Measurements from ENCODE around the gene IGSF9B.

The IGSF9B gene

DNA sequence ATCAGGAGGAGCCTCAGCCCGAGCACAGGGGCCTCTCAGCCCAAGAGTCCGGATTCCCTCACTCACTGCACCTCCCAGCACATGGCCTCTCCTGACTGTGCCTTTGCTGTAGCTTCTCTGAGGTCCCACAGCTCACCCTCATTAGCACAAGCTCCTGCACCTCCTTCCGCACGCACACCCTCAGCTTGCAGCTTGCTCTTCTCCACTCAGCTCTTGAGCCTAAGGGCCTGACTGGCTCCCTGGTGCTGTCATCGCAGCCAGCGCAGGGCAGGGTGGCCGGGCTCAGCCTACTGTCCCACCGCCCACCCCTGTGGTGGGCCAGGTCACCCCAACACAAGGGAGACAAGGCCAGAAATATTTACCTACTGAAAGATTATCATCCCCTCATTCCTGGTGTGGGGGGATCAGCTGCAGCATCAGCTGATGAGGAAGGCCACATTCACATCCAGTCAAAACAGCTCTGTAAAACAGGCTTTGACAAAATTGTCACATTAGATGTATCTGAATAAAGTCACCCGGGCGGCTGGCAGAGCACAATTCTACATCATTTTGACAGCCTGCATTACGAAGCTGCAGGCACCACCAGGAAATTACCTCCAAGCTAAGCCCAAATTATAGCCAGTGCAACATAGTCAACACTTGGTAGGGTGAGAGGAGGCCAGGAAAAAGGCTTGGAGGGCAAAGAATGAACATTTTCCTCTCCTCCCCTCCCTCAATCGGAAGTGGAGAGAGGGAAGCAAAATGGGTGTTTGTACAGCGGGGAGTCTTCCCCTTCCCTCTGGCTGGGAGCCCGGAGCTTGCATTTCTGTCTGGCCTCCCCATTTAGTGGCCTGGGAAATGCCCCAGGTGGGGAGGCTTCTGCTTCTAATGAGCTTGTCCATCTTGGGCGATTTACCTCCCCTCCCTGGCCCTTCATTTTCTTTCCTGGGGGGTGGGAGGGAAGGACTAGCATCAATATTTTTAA lies 29.5 kb upstream of the IGSF9B start:
- no peak for DNase-seq

DNA sequence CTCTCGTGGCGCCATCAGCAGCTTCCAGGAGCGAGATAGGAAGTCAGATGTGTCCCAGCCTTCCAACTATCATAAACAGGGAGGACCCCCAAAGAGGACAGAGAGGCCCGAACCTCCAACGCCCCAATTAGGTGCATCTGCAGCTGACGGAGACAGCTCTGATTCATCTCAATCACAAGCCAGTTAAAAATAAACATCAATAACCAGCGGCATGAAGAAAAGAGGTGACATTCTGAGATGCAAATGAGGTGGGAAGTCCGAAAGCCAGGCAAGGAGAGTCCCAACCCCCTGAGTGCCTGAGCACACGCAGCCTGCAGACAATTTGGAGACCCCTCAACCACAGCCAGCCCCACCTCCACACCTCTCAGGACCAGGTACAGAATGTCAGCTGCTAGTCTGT lies 28.1 kb upstream of the IGSF9B start:
- no peak for DNase-seq

DNA sequence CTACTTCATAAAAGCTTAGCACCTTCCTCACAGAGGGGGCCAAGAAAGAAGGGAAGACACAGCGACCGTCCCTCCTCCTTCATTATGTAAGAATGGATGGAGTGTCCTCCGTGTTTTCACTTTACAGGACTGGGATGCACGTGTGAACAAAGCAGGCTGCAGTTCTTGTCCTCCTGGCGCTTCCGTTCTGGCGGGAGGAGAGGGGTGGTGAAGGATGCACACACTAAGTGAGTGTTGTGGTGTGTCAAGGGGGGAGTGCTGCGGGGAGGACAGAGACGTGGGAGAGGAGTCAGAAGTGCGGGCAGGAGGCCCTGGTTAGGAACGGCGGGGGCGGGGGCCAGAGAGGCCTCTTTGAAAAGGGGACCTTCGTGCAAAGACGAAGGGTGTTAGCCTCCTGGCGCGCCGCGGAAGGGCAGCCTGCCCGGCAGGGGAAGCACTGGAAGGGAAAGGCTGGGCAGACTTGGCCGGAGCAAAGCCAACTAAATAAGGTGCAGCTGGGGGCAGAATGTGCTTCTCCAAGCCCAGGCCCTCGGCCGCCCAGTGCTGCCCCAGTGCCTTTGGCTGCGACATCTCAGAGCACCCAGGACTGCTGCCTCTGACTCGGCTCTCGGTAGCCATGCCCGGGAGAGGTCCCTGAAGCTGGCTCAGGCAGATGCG lies 27.0 kb upstream of the IGSF9B start:
- DNase-seq: no peak

DNA sequence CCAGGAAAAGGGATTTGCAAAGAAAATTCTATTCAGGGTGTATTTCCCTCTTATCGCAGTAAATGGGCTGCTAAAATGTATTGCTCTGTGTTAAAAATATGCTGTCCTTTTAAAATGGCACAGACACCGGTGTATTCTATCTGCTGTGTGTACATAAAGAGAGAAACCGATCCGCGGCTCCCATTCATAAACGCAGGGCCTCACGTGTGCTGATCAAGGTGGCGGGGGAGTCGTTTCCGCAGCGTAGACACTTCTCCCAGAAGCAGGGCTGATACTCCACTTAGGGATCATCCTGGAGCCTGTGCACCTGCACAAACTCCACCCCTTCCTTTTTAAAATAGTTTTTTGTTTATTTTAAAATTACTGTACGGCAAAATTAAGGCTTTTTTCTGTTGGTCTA lies 26.1 kb upstream of the IGSF9B start:
- no peak for DNase-seq

DNA sequence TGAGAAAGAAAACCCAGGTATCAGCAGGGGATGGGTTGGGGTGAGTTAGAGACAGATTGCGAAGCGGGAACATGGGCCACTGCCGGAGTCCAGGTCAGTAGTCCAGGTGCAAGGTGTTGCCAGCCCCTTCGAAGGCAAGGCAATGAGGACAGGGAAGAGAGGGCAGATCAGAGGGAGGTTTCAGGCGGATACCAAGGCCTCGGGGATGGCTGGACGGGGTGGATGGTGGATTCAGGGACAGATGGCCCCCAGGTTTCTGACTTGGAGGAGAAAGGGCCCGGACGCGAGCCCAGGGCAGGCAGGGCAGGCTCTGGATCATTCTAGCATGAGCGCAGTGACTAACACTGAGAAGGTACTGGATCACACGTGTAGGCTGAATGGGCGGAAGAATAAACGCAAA lies 25.4 kb upstream of the IGSF9B start:
- no peak for DNase-seq

DNA sequence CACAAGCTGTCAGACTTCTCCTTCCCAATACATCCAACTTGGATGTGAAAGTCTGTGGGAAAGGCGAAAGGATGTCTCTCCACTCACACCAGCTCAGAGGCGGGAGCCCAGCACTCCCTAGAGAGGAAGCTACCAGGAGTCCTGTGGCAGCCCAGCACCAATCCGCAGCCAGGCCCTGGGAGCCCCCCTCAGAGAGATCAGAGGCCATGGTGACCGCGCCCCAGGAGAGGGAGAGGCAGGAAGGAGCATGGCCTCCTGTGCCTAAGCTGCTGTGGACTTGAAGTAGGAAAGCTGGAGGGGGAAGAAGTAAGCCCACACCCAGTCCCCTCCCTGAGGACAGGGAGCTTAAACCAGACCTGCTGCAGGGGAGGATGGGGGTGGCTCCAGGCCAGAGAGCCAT lies 24.4 kb upstream of the IGSF9B start:
- DNase-seq: no peak

DNA sequence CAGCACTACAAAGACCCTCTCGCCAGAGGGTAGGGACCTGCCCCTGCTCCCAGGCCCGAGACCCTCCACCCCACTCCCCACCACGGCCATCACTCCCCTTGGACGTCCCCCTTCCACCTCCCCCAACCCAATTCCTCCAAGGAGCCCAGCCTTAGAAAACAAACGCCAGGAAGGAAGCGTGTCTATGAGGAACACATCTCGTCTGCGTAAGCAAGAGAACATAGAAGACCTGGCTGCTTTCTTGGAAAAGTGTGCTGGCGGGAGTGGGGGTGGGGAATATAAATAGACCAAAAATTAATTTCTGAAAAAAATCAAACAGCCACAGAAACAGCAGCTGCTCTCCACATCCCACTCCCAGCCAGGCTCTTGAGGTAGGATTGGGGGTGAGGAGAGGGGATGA lies 23.9 kb upstream of the IGSF9B start:
- no peak for DNase-seq

DNA sequence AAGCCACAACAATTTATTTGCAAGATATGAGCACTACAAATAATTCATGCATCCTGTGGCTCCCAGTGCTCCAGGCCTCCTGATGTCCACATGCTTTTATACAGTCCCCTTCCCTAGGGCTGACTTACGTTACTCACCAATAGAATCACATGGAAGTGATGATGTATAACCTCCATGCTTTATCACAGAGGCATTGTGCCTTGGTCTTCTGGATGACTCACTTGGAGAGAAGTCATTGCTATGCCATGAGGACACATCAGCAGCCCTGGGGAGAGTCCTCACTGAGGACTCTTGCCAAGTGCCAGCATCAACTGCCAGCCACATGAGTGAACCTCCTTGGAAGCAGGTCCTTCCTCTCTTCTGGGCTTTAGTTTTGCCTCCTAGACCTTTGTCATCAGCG lies 22.0 kb upstream of the IGSF9B start:
- no peak for DNase-seq

DNA sequence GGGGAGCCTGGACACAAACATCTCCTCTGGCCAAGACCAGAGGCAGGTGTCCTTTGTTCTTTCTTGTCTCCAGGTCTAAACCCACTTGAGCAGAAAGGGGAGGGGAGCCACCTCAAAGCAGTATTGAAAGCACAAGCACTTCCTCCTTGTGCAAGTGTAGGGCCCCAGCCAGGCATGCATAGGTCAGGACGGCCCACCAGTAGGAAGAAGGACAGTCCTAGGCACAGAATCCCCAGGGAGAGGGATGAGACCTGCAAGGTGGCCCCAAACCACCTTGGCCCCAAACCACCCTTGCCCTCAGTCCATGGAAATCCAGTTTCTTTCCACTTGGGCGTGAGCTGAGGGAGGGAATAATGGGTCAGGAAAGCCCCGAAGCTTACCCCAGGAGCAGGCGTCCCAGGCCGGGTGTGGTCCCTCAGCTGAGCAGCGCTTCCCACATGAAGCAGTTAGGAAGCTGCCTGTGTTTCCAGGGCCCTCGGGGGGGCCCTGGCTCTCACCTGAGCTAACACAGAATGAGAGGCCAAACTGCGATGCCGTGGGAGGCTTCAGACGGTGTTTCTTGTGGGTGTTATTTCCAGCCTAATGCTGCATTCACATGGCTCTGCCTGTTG lies 20.4 kb upstream of the IGSF9B start:
- no peak for DNase-seq

DNA sequence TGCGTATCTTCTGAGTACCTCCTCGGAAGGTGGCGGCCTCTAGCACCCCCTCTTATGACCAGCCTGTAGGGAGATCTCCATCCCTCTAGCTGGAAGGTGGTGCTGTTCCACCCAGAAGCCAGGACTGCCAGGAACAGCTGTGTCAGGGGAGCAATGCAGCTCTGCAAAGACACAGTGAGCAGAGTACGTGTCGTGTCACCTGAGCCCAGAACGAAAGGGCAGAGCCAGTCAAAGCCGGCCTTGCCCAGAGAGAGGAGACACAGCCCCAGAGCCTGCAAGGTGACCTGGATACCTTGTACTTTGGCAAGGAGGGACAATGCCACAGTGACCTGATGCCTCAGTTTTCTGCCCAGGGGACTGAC lies 18.7 kb upstream of the IGSF9B start:
- no peak for DNase-seq

DNA sequence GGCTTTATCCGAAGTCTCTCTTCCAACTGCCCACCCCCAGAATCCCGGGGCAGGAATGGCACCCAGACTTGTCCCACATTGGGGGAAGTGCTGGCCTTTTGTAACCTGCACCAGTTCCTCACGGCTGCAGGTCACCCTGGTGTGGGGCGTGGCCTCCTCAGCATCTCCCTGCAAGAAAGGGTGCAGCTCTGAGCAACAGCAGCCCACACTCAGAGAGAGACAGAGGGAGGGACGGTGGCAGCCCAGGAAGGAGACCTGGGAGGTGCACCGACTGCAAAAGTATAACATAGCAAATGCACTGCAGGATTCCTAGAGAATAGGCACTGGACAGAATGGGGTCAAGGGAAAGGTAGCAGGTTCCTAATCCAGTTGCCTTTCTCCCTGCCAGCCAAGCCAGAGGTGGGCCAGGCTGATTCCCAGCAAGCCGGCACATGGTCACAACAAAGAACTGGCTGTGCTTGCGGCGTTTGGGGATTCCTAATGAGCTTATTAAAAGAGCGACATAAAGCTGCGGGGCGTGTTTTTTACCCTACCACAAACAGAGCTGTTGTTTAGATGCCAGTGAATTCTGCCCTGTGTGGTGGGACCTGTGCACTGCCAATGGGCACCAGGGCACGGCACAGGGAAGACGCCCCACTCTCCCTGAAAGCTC lies 18.2 kb upstream of the IGSF9B start:
- DNase-seq: no peak

DNA sequence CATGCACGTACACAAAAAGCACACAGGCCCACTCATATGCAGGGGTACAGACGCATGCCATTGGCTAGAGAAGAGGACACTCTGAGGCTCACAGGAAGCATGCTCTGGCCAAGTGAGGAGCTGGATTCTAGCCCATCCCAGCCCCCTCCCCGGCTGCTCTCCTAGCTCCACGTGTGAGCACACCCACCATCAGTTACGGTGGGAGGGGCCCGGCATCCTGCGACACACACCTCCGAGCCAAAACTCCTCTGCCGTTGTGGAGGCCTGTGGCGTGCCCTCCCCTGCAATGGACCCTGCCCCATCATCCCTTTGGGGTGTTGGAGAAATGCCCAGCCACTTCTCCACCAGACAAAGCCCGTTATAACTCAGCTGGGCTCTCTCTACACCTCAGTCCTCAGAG lies 15.1 kb upstream of the IGSF9B start:
- no peak for DNase-seq

DNA sequence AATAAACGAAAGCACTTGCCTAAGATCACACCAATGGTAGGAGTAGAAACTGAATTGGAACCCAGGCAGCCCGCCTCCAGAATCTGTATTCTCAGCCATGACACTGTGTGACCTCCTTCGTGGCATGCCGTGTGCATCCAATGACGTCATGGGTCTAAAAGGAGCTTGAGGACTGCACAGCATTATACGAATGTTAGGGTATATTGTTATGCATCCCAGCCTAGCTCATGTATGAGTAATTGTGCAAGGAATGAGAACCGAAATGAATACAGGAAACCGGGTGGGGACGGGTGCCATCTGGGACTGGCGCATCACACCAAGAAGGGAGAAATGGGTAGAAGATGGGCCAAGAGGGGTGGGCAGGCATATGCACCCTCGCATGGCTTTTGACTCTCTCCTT lies 12.3 kb upstream of the IGSF9B start:
- DNase-seq: no peak

DNA sequence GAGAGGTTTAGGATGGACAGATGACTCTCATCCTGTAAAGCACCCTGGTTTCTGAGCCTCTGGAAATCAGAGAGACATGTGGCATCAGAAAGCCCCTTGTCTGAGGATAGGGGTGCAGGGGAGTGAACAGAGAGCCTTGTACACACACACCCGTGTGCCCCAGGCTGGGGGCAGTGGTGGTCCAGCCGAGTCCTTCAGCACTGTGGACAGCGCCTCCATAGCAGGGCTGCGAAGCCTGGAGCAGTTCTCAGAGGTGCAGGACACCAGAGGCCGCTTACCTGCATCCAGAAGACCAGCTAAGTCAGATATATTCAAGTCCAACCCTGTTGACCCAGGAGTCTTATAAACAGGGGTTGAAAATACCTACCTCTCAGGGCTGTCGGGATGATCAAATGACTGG lies 11.5 kb upstream of the IGSF9B start:
- peak; percentile 44 for DNase-seq

DNA sequence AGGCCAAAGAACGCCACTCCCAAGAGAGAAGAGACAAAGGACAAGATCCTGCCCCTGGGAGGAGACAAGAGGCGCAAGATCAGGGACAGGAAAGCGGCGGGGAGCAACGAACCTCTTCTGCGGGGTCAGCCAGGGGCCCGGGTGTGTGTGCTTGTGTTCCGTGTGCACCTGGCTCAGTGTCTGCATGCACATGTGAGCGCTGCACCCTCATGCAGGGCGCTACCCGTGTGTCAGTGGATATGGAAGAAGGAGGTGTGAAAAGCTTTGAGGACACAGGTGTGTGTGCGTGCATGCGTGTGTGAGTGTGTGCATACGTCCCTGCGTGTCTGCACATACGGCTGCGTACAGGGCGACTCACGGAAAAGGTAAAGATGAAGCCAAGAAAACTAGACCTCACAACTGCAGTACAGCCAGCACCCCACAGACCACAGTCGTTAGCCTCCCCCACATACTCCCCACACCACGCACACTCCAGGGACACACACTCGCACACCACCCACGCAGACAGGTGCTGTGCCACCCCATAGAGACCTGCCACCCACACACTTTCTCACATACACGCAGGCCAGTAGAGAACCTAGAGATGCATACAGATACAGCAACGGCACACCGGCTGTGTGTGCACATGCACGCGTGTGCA lies 11.0 kb upstream of the IGSF9B start:
- no peak for DNase-seq

DNA sequence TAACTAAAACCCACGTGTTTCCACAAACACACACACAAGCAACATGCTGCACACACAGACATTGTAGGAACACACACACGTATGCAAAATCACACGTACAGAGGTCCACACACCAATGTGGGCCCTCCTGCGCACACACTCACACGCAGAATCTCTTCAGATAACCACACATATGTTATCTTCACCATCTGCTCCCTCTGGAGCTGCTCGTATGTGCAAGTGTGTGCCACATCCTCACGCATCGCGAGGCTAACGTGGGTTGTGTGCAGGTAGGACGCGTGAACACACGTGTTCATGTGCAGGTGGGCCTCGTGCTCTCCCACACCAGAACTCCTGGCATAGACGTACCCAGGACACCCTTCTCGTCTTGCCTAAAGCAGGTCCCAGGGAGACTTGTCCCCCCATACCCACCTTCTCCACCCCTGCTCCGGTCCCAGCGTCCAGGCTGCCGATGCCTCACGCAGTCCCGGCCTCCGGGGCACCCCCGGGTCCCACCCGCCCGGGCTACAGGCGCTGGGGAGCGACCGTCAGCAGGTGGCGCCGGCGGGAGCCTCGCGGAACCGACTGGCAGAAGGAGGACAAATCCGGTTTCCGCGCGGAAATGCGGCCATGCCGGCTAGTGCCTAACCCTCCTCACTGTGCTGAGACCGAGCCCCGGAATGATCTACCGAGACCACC lies 10.3 kb upstream of the IGSF9B start:
- peak; percentile 31 for DNase-seq

DNA sequence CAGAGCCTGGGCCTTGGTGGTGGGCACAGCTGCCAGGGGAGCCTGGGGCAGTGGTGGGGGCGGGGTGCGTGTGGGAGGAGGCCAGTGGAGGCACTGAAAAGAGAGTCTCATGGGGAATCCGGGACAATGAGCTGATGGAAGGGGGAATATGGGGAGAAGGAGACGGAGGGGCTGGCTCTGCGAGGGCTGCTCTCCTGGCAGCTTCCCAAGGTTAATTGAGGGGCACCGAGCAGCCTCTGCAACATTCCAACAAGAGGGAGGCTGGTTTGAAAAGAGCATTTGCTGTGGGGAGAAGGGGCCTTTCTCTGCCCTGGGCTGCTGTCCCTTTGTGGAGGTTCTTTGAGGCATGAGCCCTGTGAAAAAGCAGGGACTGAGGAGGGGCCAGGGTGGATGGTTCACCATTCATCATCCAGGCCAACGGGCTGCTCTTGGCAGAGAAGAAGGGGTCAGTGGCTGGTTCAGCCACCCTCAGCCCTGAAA lies 9.4 kb upstream of the IGSF9B start:
- no peak for DNase-seq

DNA sequence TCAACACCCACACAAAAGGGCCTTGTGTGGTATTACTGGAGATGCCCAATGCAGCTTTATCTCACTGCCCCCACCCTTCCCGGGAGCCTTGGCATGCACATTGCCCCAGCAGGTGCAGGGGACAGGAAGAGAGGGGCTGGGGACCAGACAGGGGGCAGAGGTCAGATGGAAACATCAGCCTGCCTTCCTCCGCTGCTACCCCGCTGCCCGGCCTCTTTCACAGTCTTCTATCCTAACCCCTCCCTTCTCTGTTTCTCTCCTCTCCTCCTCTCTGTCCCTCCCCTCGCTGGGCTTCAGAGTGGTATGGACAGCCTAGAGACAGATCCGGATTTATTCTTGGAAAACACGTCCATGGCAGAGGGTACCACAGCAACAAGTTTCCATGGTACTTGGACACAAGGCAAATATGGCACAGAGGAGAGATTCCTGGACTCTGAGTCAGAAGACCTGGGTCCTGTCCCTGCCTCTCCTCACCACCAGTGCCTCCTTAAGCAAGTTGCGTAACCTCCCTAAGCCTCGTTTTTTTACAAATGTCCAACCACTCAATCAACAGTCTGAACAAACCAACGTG lies 8.3 kb upstream of the IGSF9B start:
- no peak for DNase-seq

DNA sequence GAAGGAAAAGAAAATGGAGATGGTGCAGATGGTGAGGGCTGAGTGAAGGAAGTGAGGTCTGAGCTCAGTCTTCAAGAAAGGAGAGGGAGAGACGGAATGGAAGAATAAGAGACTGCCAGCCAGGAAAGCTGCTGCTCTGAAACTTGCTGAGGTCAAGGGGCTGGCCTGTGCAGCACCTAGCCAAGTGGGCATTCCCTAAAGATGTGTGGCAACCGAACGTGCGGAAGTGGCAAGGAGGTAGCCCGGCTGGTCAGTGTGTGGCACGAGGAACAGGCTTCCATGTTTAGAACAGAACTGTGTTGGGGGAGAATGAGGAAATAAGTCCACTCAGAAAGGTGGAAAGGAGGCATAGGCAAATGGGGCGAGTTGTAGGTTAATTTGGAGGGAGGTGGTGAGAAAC lies 7.6 kb upstream of the IGSF9B start:
- no peak for DNase-seq

DNA sequence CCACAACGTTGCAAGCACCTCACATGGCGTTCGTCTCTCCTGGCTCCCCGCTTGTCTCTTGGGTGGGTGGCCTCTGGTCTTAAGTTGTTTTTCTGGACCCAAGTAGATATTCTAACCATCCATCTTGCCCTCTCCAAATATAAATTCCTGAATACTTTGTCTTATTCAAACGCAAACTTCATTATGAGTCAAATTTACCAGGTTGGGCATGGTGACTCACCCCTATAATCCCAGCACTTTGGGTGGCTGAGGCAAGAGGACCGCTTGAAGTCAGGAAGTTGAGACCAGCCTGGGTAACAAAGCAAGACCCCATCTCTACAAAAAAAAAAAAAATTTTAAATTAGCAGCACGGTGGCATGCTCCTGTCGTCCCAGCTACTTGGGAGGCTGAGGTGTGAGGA lies 5.1 kb upstream of the IGSF9B start:
- no peak for DNase-seq

DNA sequence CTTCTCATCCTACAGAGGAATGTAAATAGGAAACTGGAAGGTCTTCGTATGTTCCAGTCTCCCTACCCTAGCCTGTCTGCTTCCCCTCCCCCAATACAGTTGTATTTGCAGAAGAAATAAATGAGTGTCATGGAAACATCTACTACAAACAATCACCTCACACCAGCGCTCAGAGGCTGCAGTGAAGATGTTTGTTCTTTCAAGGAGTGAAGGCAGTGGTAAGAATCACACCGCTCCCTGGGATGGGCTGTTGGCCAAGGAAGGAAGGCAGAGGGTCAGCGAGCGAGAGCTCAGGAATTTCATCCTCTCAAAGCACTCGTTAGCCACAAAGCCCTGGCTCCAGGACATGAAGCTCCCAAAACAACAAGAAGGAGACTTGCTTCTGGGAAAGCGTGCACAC lies 1.1 kb upstream of the IGSF9B start:
- DNase-seq: no peak
